GM10847 (cell line): Measurements from ENCODE around the gene KCNJ14.

Source experiments
- POLR2A ChIP-seq: IDR thresholded peaks from 2 replicates; pipeline ENCODE4 v1.6.1; 2011; ENCODE audit not compliant: insufficient read length; ENCODE audit errors: extremely low read depth

Gene KCNJ14

DNA sequence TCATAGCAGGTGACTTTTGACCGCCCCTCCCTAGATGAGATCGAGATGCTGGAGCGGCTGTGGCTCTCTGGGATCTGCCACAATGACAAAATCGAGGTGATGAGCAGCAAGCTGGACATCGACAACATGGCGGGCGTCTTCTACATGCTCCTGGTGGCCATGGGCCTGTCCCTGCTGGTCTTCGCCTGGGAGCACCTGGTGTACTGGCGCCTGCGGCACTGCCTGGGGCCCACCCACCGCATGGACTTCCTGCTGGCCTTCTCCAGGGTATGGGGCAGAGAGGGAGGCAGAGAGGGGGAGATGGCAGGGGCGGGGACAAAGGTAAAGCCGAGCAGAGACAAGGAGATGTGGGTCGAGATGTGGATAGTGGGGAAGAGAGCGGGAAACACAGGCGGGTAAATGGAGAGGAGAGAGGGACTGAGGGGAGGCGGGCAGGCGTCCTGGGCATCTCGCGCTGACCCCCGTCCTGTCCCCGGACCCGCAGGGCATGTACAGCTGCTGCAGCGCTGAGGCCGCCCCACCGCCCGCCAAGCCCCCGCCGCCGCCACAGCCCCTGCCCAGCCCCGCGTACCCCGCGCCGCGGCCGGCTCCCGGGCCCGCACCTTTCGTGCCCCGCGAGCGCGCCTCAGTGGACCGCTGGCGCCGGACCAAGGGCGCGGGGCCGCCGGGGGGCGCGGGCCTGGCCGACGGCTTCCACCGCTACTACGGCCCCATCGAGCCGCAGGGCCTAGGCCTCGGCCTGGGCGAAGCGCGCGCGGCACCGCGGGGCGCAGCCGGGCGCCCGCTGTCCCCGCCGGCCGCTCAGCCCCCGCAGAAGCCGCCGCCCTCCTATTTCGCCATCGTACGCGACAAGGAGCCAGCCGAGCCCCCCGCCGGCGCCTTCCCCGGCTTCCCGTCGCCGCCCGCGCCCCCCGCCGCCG is 13.0 kb upstream of the KCNJ14 start:
- TF ChIP-seq POLR2A: no peak

DNA sequence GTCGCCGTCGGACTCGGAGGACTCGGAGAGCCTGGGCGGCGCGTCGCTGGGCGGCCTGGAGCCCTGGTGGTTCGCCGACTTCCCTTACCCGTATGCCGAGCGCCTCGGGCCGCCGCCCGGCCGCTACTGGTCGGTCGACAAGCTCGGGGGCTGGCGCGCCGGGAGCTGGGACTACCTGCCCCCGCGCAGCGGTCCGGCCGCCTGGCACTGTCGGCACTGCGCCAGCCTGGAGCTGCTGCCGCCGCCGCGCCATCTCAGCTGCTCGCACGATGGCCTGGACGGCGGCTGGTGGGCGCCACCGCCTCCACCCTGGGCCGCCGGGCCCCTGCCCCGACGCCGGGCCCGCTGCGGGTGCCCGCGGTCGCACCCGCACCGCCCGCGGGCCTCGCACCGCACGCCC is 12.1 kb upstream of the KCNJ14 start:
- TF ChIP-seq POLR2A: no peak

DNA sequence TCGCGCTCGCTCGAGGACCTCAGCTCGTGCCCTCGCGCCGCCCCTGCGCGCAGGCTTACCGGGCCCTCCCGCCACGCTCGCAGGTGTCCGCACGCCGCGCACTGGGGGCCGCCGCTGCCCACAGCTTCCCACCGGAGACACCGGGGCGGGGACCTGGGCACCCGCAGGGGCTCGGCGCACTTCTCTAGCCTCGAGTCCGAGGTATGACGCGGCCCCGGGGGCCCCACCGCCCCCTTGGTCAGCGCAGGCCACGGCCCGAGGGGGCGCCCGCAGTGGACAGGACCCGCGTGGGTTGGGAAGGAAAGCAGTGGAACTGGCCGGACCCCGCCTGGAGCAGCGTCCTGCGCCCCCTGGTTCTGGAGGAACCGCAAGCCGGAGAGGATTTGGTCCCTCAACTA is 11.6 kb upstream of the KCNJ14 start:
- TF ChIP-seq POLR2A: no peak

DNA sequence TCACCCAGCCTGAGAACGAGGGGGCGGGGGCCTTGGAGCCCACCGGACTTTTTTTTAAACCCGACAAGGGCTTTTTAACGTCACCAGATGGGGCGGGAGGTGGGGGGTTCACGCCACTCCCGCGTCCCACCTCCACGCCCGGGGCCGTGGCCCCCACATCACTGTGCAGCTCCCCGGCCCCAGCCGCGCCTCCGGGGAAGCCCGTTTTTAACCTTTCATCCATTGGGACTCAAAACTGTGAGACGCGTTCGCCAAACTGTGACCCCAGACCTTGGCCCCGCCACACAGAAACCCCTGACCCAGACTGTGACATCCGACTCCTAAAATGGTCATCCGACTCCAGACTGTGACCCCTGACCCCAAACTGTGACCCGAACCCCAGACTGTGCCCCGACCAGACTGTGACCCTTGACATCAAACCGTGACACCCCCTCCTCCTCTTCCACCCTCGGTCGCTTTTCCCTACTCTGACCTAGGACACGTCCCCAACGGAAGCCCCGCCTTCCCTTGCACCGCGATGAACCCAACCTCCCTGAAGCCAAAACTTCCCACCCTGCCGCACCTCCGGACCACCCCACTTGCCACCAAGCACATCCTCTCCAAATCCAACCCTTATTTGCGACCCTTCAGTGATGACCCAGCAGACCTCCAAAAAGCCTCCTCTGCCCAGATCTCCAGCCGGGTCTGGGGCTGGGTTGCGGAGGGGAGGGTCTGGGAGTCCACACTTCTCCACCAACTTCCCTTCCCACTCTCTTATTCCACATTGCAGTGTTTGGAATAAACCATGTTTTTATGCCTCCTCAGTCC is 11.0 kb upstream of the KCNJ14 start:
- no peak for TF ChIP-seq POLR2A

DNA sequence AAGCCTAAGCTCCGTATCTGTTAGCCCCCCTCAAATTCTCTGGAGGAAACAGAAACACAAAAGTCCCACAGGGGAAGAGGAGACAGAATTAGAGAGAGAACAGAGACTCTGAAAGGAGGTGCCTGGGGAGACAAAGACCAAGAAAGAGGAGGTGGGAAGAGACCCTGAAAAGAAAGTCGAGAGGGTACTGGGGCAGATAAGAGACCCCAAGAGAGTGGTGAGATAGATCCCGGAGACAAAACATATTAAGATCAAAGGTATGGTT is 10.5 kb upstream of the KCNJ14 start:
- TF ChIP-seq POLR2A: no peak

DNA sequence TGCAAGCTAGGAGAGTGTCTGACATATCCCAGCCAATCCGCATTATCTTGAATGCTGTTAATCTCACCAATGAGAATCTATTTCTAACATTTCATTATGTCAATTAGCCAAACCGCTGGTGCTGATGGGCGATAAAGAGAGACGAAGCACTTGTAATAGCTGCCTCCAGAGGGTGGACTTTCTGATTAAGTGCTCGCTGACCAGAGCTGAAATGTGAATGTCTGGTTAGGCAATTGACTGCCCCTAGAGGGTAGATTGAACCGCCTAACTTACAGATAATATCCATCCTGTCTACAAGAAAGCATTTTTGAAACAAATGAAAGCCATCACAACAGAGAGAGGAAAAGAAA is 10.1 kb upstream of the KCNJ14 start:
- no peak for TF ChIP-seq POLR2A

DNA sequence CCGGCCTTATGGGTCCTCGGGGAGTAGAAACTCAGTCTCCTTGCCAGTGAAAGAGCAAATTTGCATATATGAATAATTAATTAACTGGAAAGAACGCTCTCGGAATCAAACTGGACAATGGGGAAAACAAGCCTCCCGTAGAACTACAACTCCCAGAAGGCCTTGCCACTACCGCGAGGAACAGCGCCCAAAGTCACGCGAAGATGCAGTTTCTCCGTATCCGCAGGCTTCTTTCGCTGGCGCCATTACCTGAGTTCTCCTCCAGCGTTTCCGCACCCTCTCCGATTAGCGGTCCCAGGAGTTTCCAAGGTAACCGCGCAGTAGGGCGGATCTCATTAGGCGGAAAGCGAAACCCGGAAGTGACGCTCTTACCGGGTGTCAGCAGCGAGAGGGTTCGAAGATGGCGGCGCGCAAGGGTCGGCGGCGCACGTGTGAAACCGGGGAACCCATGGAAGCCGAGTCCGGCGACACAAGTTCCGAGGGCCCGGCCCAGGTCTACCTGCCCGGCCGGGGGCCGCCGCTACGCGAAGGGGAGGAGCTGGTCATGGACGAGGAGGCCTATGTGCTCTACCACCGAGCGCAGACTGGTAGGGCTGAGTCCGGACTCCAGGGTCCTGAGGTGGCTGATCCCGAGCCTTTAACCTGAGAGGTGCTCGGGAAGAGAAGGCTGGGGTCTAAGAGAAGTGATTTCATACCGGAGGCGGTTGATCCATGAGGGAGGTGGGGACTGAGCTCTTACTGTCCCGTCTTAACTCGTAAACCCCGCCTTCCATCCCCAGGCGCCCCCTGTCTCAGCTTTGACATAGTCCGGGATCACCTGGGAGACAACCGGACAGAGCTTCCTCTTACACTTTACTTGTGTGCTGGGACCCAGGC is 9.5 kb upstream of the KCNJ14 start, which contains the start of gene GRWD1:
Gene GRWD1, plus strand, starts transcription at position 378 of the 876 bp plus-strand sequence. Its CDS starts 23 bp downstream, at position 401.
- peak; percentile 66 for TF ChIP-seq POLR2A

DNA sequence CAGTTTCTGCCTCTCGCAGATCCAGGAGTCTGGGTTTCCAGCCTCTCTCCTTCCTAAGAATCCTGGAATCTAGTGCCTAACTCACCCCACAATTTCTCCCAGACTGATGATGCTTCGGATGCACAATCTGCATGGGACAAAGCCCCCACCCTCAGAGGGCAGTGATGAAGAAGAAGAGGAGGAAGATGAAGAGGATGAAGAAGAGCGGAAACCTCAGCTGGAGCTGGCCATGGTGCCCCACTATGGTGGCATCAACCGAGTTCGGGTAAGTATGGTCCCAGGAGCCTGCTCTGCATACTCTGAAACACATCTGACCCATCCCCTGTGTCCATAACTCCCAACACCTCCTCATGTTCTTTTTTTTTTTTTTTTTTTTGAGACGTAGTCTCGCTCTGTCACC is 8.8 kb upstream of the KCNJ14 start:
- TF ChIP-seq POLR2A: no peak

DNA sequence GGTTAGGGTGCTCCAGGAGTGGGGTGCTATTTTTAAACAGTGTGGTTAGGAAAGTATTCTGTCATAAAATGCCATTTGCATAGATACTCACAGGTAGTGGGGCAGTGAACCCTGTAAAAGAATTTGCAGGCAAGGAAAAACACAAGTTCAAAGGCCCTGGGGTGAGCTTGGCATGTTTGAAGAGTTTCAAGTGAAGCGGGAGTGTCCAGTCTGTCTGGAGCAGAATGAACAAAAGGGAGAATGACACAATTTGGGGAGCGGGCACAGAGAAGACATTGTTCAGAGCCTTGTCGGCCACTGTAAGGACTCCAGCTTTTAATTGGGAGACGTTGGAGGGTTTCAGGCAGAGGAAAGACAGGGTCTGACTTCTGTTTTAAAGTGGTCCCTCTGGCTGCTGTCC is 6.8 kb upstream of the KCNJ14 start:
- TF ChIP-seq POLR2A: no peak

DNA sequence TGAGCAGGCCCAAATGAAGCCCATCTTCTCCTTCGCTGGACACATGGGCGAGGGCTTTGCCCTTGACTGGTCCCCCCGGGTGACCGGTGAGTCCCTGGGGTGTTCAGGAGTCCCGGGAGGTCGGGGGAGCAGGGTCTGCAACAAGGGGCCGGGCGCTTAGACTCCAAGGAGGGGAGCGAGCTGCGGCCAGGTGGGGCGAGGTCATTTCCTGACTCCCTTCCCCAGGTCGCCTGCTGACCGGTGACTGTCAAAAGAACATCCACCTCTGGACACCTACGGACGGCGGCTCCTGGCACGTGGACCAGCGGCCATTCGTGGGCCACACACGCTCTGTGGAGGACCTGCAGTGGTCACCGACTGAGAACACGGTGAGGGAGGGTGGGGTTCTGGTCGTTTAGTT is 4.9 kb upstream of the KCNJ14 start:
- TF ChIP-seq POLR2A: no peak

DNA sequence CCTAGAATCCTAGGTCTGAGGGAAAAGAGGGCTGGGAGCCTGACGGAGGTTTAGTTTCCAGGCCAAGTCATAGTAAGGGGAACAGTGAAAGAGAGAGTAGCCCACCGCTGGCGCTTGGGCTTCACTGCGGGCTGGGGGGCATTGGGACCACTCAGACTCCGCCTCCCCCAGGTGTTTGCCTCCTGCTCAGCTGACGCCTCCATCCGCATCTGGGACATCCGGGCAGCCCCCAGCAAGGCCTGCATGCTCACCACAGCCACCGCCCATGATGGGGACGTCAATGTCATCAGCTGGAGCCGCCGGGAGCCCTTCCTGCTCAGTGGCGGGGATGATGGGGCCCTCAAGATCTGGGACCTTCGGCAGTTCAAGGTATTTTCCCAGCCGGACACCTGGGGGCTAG is 4.5 kb upstream of the KCNJ14 start:
- TF ChIP-seq POLR2A: no peak

DNA sequence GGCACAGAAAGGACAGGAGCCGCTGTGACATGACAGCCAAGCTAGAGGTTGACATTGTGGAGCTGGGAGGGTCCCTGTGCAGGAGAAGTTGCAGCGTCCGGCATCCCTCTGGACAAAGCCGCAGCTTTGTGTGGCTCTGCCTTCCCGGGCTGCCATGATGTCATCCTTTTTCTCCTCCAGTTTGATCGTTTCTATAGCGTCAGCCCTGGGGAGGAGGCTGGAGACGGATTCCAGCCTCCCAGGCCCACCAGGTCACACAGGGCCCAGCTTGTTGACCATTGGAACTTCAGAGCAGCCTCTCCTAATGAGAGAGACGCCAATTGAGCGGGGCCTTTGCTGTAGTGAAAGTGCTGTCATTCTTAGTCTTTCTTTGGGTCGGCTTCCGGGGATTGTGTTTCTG is 3.8 kb upstream of the KCNJ14 start:
- TF ChIP-seq POLR2A: no peak

DNA sequence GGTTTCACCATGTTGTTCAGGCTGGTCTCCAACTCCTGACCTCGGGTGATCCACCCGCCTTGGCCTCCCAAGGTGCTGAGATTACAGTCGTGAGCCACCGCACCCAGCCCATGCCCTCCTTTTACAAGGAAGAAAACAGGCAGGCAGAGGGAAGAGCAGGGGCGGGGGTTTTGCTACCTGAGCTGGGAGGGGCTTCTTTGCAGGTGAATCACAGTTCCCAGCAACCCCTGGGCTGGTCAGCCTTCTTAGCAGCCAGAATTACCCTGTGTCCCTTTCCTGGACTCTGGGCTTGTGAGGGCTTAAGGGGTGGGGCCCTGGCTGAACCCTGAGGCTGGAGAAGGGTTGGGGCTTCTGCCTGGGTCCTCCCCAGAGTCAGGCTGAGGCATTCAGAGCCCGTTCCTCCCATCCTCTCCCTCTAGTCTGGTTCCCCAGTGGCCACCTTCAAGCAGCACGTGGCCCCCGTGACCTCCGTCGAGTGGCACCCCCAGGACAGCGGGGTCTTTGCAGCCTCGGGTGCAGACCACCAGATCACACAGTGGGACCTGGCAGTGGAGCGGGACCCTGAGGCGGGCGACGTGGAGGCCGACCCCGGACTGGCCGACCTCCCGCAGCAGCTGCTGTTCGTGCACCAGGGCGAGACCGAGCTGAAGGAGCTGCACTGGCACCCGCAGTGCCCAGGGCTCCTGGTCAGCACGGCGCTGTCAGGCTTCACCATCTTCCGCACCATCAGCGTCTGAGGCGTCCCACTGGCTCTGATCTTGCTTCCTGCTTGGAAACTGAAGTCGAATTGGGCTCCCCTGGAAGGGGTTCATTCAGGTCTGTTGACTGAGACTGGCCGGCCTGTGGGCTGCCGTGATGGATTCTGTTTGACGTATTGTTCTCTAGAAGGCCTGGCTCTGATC is 2.8 kb upstream of the KCNJ14 start:
- no peak for TF ChIP-seq POLR2A

DNA sequence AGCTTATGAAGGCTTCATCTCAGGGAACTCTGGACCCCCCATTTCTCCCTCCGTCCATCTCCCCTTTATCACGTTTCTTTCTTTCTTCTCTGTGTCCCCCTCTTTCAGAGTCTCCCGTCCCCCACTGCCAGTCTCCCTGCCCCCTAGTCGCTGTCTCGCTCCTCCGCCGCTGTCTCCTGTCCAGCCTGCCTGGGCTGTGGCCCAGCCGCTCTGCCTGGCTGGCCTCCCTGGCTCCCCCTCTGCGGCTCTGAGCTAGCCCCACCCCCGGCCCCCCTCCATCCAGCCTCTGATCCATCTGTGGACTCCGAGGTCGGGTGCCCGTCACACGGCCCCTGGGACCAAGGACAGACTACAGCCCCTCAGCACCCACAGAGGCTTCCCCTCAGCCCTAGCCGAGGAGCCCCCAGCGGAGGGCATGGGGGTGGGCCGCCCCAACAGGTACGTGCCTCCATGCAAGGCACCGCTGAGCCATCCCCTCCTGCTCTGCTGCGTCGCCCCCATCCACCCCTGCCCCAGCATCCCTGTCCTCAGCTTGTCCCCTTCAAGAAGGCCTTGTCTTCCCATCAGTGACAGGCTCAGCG is 1.1 kb upstream of the KCNJ14 start:
- no peak for TF ChIP-seq POLR2A
